DOHH2 (cell line): ENCODE measurements around the gene ABCD3.

Source experiments
- H3F3A ChIP-seq: fragments of 200-600 bp; sonication (generic), shearing (Covaris generic); 2 replicates; pipeline ENCODE4 v1.6.0; 2016; ENCODE audit warnings: antibody characterized with exemption, mild to moderate bottlenecking; ENCODE audit not compliant: control insufficient read depth, insufficient read depth
- H3K27ac ChIP-seq: fragments of 200-600 bp; sonication (generic); 2 replicates; pipeline ENCODE4 v1.5.1; 2014; ENCODE audit warnings: low read depth, mild to moderate bottlenecking, low read length, moderate library complexity
- H3K27me3 ChIP-seq: fragments of 200-600 bp; sonication (generic); 2 replicates; pipeline ENCODE4 v1.6.1; 2014; ENCODE audit warnings: mild to moderate bottlenecking, low read length, mixed read lengths; ENCODE audit not compliant: control insufficient read depth
- H3K36me3 ChIP-seq: fragments of 200-600 bp; sonication (generic); 2 replicates; pipeline ENCODE4 v1.6.1; 2014; ENCODE audit warnings: mild to moderate bottlenecking, low read length, moderate library complexity, mixed read lengths; ENCODE audit not compliant: control insufficient read depth
- H3K4me1 ChIP-seq: fragments of 200-600 bp; sonication (generic); 2 replicates; pipeline ENCODE4 v1.6.1; 2014; ENCODE audit warnings: mild to moderate bottlenecking, low read length, mixed read lengths; ENCODE audit not compliant: control insufficient read depth
- H3K4me2 ChIP-seq: fragments of 200-600 bp; sonication (generic); 2 replicates; pipeline ENCODE4 v1.6.0; 2014; ENCODE audit warnings: mild to moderate bottlenecking, low read length, moderate library complexity
- H3K4me3 ChIP-seq: fragments of 200-600 bp; sonication (generic); 2 replicates; pipeline ENCODE4 v1.5.1; 2014; ENCODE audit warnings: mild to moderate bottlenecking, low read length, mixed read lengths
- H3K79me2 ChIP-seq: fragments of 200-600 bp; sonication (generic); 2 replicates; pipeline ENCODE4 v1.6.1; 2014; ENCODE audit warnings: mild to moderate bottlenecking, low read length, mixed read lengths; ENCODE audit not compliant: control insufficient read depth
- H3K9me2 ChIP-seq: fragments of 200-600 bp; sonication (generic); replicated peaks from 2 replicates; pipeline ENCODE4 v1.6.1; 2014; ENCODE audit warnings: mild to moderate bottlenecking, low read length, mixed read lengths; ENCODE audit not compliant: control insufficient read depth
- H3K9me3 ChIP-seq: fragments of 200-600 bp; sonication (generic); 2 replicates; pipeline ENCODE4 v1.6.1; 2014; ENCODE audit warnings: antibody characterized with exemption, low read length, mixed read lengths; ENCODE audit not compliant: control insufficient read depth, insufficient read depth
- H4K20me1 ChIP-seq: fragments of 200-600 bp; sonication (generic); 2 replicates; pipeline ENCODE4 v1.6.0; 2014; ENCODE audit warnings: low read depth, mild to moderate bottlenecking, antibody characterized with exemption, low read length, moderate library complexity; ENCODE audit not compliant: control insufficient read depth, insufficient read depth
- EZH2phosphoT487 ChIP-seq: fragments of 200-600 bp; sonication (generic); IDR thresholded peaks from 2 replicates; pipeline ENCODE4 v1.6.1; 2017; ENCODE audit warnings: borderline replicate concordance, mild to moderate bottlenecking, antibody characterized with exemption, low read length, moderate library complexity, mixed read lengths
- TF ChIP-seq, protein P1 (sequence below): fragments of 200-600 bp; sonication (generic); IDR thresholded peaks from one replicate; pipeline ENCODE4 v1.5.1; 2014; ENCODE audit warnings: antibody characterized with exemption, mild to moderate bottlenecking, low read depth, low read length; ENCODE audit not compliant: poor library complexity, severe bottlenecking

The ABCD3 gene

DNA sequence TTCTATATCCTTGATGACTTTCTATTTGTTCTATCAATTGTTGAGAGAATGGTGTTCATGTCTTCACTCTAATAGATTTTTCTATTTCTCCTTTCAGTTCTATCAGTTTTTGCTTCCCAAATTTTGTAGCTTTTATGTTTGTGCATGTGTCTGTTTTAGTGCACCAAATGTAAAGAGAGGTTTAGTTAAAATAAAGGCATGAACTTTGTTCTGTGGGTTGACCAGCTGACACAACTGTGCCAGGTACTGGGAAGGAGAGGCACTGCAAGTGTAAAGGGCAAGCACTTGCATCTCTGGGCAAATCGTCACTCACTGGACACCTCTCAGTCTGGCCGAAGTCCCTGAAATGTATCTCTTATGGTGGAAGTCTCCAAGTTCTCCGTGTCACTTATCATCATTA lies 38.6 kb upstream of the ABCD3 start:
- no peak overlapping the region for H3K27ac ChIP-seq
- no peaks in the 10 kb centered on the region for H3K9me2 ChIP-seq
- peaks cover 2% of the 10 kb centered on the region for H3K4me1 ChIP-seq
- no peaks in the 10 kb centered on the region for H4K20me1 ChIP-seq
- no peak overlapping the region for H3K4me2 ChIP-seq
- no peaks in the 10 kb centered on the region for H3K36me3 ChIP-seq
- no peaks in the 10 kb centered on the region for H3K79me2 ChIP-seq
- no peaks in the 10 kb centered on the region for H3F3A ChIP-seq
- no peak overlapping the region for H3K4me3 ChIP-seq
- TF ChIP-seq EZH2phosphoT487, result no peak
- TF ChIP-seq, protein P1, sequence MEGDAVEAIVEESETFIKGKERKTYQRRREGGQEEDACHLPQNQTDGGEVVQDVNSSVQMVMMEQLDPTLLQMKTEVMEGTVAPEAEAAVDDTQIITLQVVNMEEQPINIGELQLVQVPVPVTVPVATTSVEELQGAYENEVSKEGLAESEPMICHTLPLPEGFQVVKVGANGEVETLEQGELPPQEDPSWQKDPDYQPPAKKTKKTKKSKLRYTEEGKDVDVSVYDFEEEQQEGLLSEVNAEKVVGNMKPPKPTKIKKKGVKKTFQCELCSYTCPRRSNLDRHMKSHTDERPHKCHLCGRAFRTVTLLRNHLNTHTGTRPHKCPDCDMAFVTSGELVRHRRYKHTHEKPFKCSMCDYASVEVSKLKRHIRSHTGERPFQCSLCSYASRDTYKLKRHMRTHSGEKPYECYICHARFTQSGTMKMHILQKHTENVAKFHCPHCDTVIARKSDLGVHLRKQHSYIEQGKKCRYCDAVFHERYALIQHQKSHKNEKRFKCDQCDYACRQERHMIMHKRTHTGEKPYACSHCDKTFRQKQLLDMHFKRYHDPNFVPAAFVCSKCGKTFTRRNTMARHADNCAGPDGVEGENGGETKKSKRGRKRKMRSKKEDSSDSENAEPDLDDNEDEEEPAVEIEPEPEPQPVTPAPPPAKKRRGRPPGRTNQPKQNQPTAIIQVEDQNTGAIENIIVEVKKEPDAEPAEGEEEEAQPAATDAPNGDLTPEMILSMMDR, result no peak
- H3K9me3 ChIP-seq, result no peaks in the 10 kb centered on the region
- H3K27me3 ChIP-seq, result no peaks in the 10 kb centered on the region

DNA sequence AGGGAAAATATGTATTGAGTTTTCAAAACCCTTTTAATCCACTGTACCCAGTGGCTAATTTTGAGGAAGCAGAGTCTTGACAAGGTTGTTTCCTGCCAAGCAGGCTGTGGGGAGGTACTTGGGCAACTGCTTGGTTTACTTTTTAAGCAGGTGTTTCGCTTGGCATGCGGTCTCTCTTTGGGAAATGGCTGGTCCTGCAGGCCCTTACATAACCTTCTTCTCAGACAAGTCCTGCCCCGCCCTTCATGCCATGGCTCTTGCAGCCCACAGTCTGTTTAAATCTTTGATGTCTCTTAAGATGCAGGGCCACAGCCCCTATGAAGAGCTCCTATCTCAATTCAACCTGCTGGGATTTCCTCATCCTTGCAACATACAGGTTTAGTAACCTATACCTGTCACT lies 36.0 kb upstream of the ABCD3 start:
- H3K4me1 ChIP-seq, result peaks cover 8% of the 10 kb centered on the region

GRCh38 chr1:94383966-94384408 lies 34.2 kb upstream of the ABCD3 start:
- Histone ChIP-seq H3F3A (no peaks in the 10 kb centered on the region), H3K4me2 (no peak overlapping the region), H3K4me1 (peaks cover 8% of the 10 kb centered on the region), H3K27ac (no peak overlapping the region), H3K27me3 (no peaks in the 10 kb centered on the region), H3K79me2 (no peaks in the 10 kb centered on the region), H3K9me2 (no peaks in the 10 kb centered on the region), H3K36me3 (no peaks in the 10 kb centered on the region), H3K9me3 (no peaks in the 10 kb centered on the region), H3K4me3 (no peak overlapping the region), H4K20me1 (no peaks in the 10 kb centered on the region)
- TF ChIP-seq EZH2phosphoT487, result no peak
- TF ChIP-seq, protein P1, result no peak

More for the DNA sequence above, 36.0 kb upstream of the ABCD3 start:
- no peaks in the 10 kb centered on the region for H3K36me3 ChIP-seq
- H3K27ac ChIP-seq, result no peak overlapping the region
- H3K9me2 ChIP-seq, result no peaks in the 10 kb centered on the region
- TF ChIP-seq, protein P1, result no peak
- TF ChIP-seq EZH2phosphoT487, result no peak
- no peaks in the 10 kb centered on the region for H3K79me2 ChIP-seq
- no peaks in the 10 kb centered on the region for H3K27me3 ChIP-seq
- H4K20me1 ChIP-seq, result no peaks in the 10 kb centered on the region
- H3K4me2 ChIP-seq, result no peak overlapping the region
- H3F3A ChIP-seq, result no peaks in the 10 kb centered on the region
- H3K4me3 ChIP-seq, result no peak overlapping the region
- no peaks in the 10 kb centered on the region for H3K9me3 ChIP-seq
